Measurements from ENCODE around the gene DCDC2.
"Not testable (repeated sequence)": the region's sequence is repeated elsewhere in the genome, so short reads cannot be mapped to it uniquely, and the experiment has no call there.

Gene DCDC2

GRCh38 chr6:24306038-24306437 lies 51.8 kb downstream of the DCDC2 start:
- TF ChIP-seq EZH2 (IDR thresholded peaks at IDR 0.05; ENCODE audit: borderline replicate concordance, low read depth, low read length, severe bottlenecking), result no peak
- TF ChIP-seq CTCF (IDR thresholded peaks at IDR 0.05; ENCODE audit: borderline replicate concordance, extremely low read depth, low read length, poor library complexity, severe bottlenecking), result no peak
- Histone ChIP-seq H3K9ac (ENCODE audit: low read depth, low read length) (no peak overlapping the region), H2AFZ (ENCODE audit: low read depth, low read length) (no peak overlapping the region), H3K27me3 (ENCODE audit: insufficient read depth, low read length, poor library complexity) (peaks cover 11% of the 10 kb centered on the region), H3K4me1 (ENCODE audit: insufficient read depth, low read length) (no peaks in the 10 kb centered on the region), H3K4me2 (ENCODE audit: insufficient read depth, low read length) (no peak overlapping the region), H3K36me3 (ENCODE audit: insufficient read depth, low read length) (no peaks in the 10 kb centered on the region), H3K4me3 (ENCODE audit: low read depth in 1 of 2, low read length in 2 of 2) (no peak overlapping the region), H3K79me2 (ENCODE audit: insufficient read depth, low read length) (no peaks in the 10 kb centered on the region), H4K20me1 (ENCODE audit: insufficient read depth, low read length) (no peaks in the 10 kb centered on the region), H3K27ac (ENCODE audit: low read length) (no peak overlapping the region), H3K9me3 (ENCODE audit: insufficient read depth, low read length, severe bottlenecking) (no peaks in the 10 kb centered on the region)
- DNase-seq, result no peak
- no peak for ATAC-seq (ENCODE audit: insufficient read depth, low read depth)

GRCh38 chr6:24296944-24297343 lies 60.9 kb downstream of the DCDC2 start:
- Histone ChIP-seq H3K4me3 (ENCODE audit: low read depth in 1 of 2, low read length in 2 of 2) (no peak overlapping the region), H4K20me1 (ENCODE audit: insufficient read depth, low read length) (no peaks in the 10 kb centered on the region), H3K4me1 (ENCODE audit: insufficient read depth, low read length) (no peaks in the 10 kb centered on the region), H3K9ac (ENCODE audit: low read depth, low read length) (no peak overlapping the region), H3K36me3 (ENCODE audit: insufficient read depth, low read length) (no peaks in the 10 kb centered on the region), H3K27ac (ENCODE audit: low read length) (no peak overlapping the region), H3K4me2 (ENCODE audit: insufficient read depth, low read length) (no peak overlapping the region), H3K79me2 (ENCODE audit: insufficient read depth, low read length) (no peaks in the 10 kb centered on the region), H3K27me3 (ENCODE audit: insufficient read depth, low read length, poor library complexity) (peaks cover 5% of the 10 kb centered on the region), H3K9me3 (ENCODE audit: insufficient read depth, low read length, severe bottlenecking) (no peaks in the 10 kb centered on the region), H2AFZ (ENCODE audit: low read depth, low read length) (no peak overlapping the region)
- TF ChIP-seq EZH2 (IDR thresholded peaks at IDR 0.05; ENCODE audit: borderline replicate concordance, low read depth, low read length, severe bottlenecking) (no peak), CTCF (IDR thresholded peaks at IDR 0.05; ENCODE audit: borderline replicate concordance, extremely low read depth, low read length, poor library complexity, severe bottlenecking) (no peak)
- DNase-seq, result no peak
- no peak for ATAC-seq (ENCODE audit: insufficient read depth, low read depth)

GRCh38 chr6:24293852-24294251 lies 64.0 kb downstream of the DCDC2 start:
- H3K27ac ChIP-seq (ENCODE audit: low read length); H3K9ac ChIP-seq (ENCODE audit: low read depth, low read length); H3K36me3 ChIP-seq (ENCODE audit: insufficient read depth, low read length); H3K79me2 ChIP-seq (ENCODE audit: insufficient read depth, low read length); H2AFZ ChIP-seq (ENCODE audit: low read depth, low read length); H3K4me1 ChIP-seq (ENCODE audit: insufficient read depth, low read length); DNase-seq; H3K27me3 ChIP-seq (ENCODE audit: insufficient read depth, low read length, poor library complexity); H3K4me2 ChIP-seq (ENCODE audit: insufficient read depth, low read length); ATAC-seq (ENCODE audit: insufficient read depth, low read depth); H3K4me3 ChIP-seq (ENCODE audit: low read depth in 1 of 2, low read length in 2 of 2); H4K20me1 ChIP-seq (ENCODE audit: insufficient read depth, low read length); H3K9me3 ChIP-seq (ENCODE audit: insufficient read depth, low read length, severe bottlenecking): not testable (repeated sequence)

DNA sequence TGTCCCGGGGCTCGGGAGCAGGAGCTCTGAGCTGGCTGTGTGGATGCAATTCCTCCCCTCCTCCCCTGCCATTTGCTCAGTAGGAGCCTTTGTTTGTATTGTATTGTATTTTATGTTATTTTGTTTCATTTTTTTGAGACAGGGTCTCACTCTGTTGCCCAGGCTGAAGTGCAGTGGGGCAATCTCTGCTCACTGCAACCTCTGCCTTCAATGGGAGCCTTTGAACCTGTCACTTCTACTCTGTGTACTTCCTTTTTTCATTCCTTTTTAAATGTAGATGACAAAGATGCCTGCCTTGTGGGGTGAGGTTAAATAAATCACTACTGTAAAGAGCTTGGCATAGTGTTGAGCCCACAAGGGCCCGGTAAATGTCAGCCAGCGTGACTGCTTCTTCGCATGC lies 70.6 kb downstream of the DCDC2 start:
- H4K20me1 ChIP-seq (ENCODE audit: insufficient read depth, low read length), result no peaks in the 10 kb centered on the region
- H3K4me2 ChIP-seq (ENCODE audit: insufficient read depth, low read length), result no peak overlapping the region
- TF ChIP-seq EZH2 (IDR thresholded peaks at IDR 0.05; ENCODE audit: borderline replicate concordance, low read depth, low read length, severe bottlenecking), result no peak
- TF ChIP-seq CTCF (IDR thresholded peaks at IDR 0.05; ENCODE audit: borderline replicate concordance, extremely low read depth, low read length, poor library complexity, severe bottlenecking), result no peak
- no peak overlapping the region for H3K9ac ChIP-seq (ENCODE audit: low read depth, low read length)
- H2AFZ ChIP-seq (ENCODE audit: low read depth, low read length), result no peak overlapping the region
- H3K79me2 ChIP-seq (ENCODE audit: insufficient read depth, low read length), result no peaks in the 10 kb centered on the region
- H3K9me3 ChIP-seq (ENCODE audit: insufficient read depth, low read length, severe bottlenecking), result no peaks in the 10 kb centered on the region
- H3K27me3 ChIP-seq (ENCODE audit: insufficient read depth, low read length, poor library complexity), result no peaks in the 10 kb centered on the region
- H3K36me3 ChIP-seq (ENCODE audit: insufficient read depth, low read length), result no peaks in the 10 kb centered on the region
- H3K4me3 ChIP-seq (ENCODE audit: low read depth in 1 of 2, low read length in 2 of 2), result no peak overlapping the region
- ATAC-seq (ENCODE audit: insufficient read depth, low read depth) (no peak), DNase-seq (no peak)
- H3K27ac ChIP-seq (ENCODE audit: low read length), result no peak overlapping the region
- peaks cover 13% of the 10 kb centered on the region for H3K4me1 ChIP-seq (ENCODE audit: insufficient read depth, low read length)
